Measurements from ENCODE around the gene STAB2. TPM values are rescaled to one million over a fixed set of nuclear protein-coding genes. Genes with fewer than 3 reads are reported as not detected.

The STAB2 gene
- total RNA-seq, 1 donor from 2014 or later = 7.8 TPM

- Histone ChIP-seq H3K4me3 (ENCODE audit: low read length in 3 of 3) (no peak overlapping the region), H3K9ac (ENCODE audit: low read depth in 1 of 3, low read length in 3 of 3) (no peak overlapping the region), H3K4me1 (ENCODE audit: control insufficient read depth in 3 of 3, insufficient read depth in 3 of 3, low read length in 3 of 3) (no peaks in the 10 kb centered on the region), H3K9me3 (ENCODE audit: control insufficient read depth in 3 of 3, low read length in 3 of 3) (no peaks in the 10 kb centered on the region), H3K27ac (ENCODE audit: low read depth, low read length) (no peak overlapping the region), H3K36me3 (ENCODE audit: control insufficient read depth in 3 of 3, insufficient read depth in 3 of 3, low read length in 3 of 3) (no peaks in the 10 kb centered on the region), H3K27me3 (ENCODE audit: control insufficient read depth in 3 of 3, insufficient read depth in 3 of 3, low read length in 3 of 3) (peaks cover 0 to 3% (median 3%) of the 10 kb centered on the region in 3 donors)
These were observed 160.9 kb downstream of the STAB2 start for GRCh38 chr12:103748002-103748401.

GRCh38 chr12:103748875-103749274 lies 161.8 kb downstream of the STAB2 start:
- Histone ChIP-seq H3K36me3 (ENCODE audit: control insufficient read depth in 3 of 3, insufficient read depth in 3 of 3, low read length in 3 of 3) (no peaks in the 10 kb centered on the region), H3K27ac (ENCODE audit: low read depth, low read length) (no peak overlapping the region)

GRCh38 chr12:103751171-103751570 lies 164.1 kb downstream of the STAB2 start:
- Histone ChIP-seq H3K9me3 (ENCODE audit: control insufficient read depth in 3 of 3, low read length in 3 of 3) (no peaks in the 10 kb centered on the region), H3K4me3 (ENCODE audit: low read length in 3 of 3) (no peak overlapping the region), H3K9ac (ENCODE audit: low read depth in 1 of 3, low read length in 3 of 3) (no peak overlapping the region)

More at GRCh38 chr12:103748875-103749274, 161.8 kb downstream of the STAB2 start:
- H3K4me3 ChIP-seq (ENCODE audit: low read length in 3 of 3) = no peak overlapping the region
- no peaks in the 10 kb centered on the region for H3K4me1 ChIP-seq (ENCODE audit: control insufficient read depth in 3 of 3, insufficient read depth in 3 of 3, low read length in 3 of 3)
- no peaks in the 10 kb centered on the region for H3K9me3 ChIP-seq (ENCODE audit: control insufficient read depth in 3 of 3, low read length in 3 of 3)
- H3K9ac ChIP-seq (ENCODE audit: low read depth in 1 of 3, low read length in 3 of 3) = no peak overlapping the region
- peaks cover 0 to 3% (median 3%) of the 10 kb centered on the region in 3 donors for H3K27me3 ChIP-seq (ENCODE audit: control insufficient read depth in 3 of 3, insufficient read depth in 3 of 3, low read length in 3 of 3)

GRCh38 chr12:103751600-103751999 lies 164.5 kb downstream of the STAB2 start:
- no peak overlapping the region for H3K4me3 ChIP-seq (ENCODE audit: low read length in 3 of 3)
- no peak overlapping the region for H3K9ac ChIP-seq (ENCODE audit: low read depth in 1 of 3, low read length in 3 of 3)
- no peaks in the 10 kb centered on the region for H3K36me3 ChIP-seq (ENCODE audit: control insufficient read depth in 3 of 3, insufficient read depth in 3 of 3, low read length in 3 of 3)
- H3K27ac ChIP-seq (ENCODE audit: low read depth, low read length) = no peak overlapping the region
- no peaks in the 10 kb centered on the region for H3K4me1 ChIP-seq (ENCODE audit: control insufficient read depth in 3 of 3, insufficient read depth in 3 of 3, low read length in 3 of 3)
- H3K9me3 ChIP-seq (ENCODE audit: control insufficient read depth in 3 of 3, low read length in 3 of 3) = no peaks in the 10 kb centered on the region
- H3K27me3 ChIP-seq (ENCODE audit: control insufficient read depth in 3 of 3, insufficient read depth in 3 of 3, low read length in 3 of 3) = peaks cover 0 to 3% (median 3%) of the 10 kb centered on the region in 3 donors

More at GRCh38 chr12:103751171-103751570, 164.1 kb downstream of the STAB2 start:
- peaks cover 0 to 3% (median 3%) of the 10 kb centered on the region in 3 donors for H3K27me3 ChIP-seq (ENCODE audit: control insufficient read depth in 3 of 3, insufficient read depth in 3 of 3, low read length in 3 of 3)
- H3K27ac ChIP-seq (ENCODE audit: low read depth, low read length) = no peak overlapping the region
- no peaks in the 10 kb centered on the region for H3K36me3 ChIP-seq (ENCODE audit: control insufficient read depth in 3 of 3, insufficient read depth in 3 of 3, low read length in 3 of 3)
- no peaks in the 10 kb centered on the region for H3K4me1 ChIP-seq (ENCODE audit: control insufficient read depth in 3 of 3, insufficient read depth in 3 of 3, low read length in 3 of 3)

GRCh38 chr12:103755425-103755824 lies 168.4 kb downstream of the STAB2 start:
- Histone ChIP-seq H3K4me3 (ENCODE audit: low read length in 3 of 3) (no peak overlapping the region), H3K9me3 (ENCODE audit: control insufficient read depth in 3 of 3, low read length in 3 of 3) (no peaks in the 10 kb centered on the region), H3K9ac (ENCODE audit: low read depth in 1 of 3, low read length in 3 of 3) (no peak overlapping the region), H3K27ac (ENCODE audit: low read depth, low read length) (no peak overlapping the region), H3K27me3 (ENCODE audit: control insufficient read depth in 3 of 3, insufficient read depth in 3 of 3, low read length in 3 of 3) (peaks cover 0 to 3% (median 3%) of the 10 kb centered on the region in 3 donors), H3K4me1 (ENCODE audit: control insufficient read depth in 3 of 3, insufficient read depth in 3 of 3, low read length in 3 of 3) (peaks cover 7 to 15% (median 8%) of the 10 kb centered on the region in 3 donors), H3K36me3 (ENCODE audit: control insufficient read depth in 3 of 3, insufficient read depth in 3 of 3, low read length in 3 of 3) (no peaks in the 10 kb centered on the region)

GRCh38 chr12:103756443-103756842 lies 169.4 kb downstream of the STAB2 start:
- peaks cover 7 to 15% (median 8%) of the 10 kb centered on the region in 3 donors for H3K4me1 ChIP-seq (ENCODE audit: control insufficient read depth in 3 of 3, insufficient read depth in 3 of 3, low read length in 3 of 3)
- H3K9ac ChIP-seq (ENCODE audit: low read depth in 1 of 3, low read length in 3 of 3) = no peak overlapping the region
- H3K9me3 ChIP-seq (ENCODE audit: control insufficient read depth in 3 of 3, low read length in 3 of 3) = no peaks in the 10 kb centered on the region
- no peak overlapping the region for H3K4me3 ChIP-seq (ENCODE audit: low read length in 3 of 3)
- H3K27me3 ChIP-seq (ENCODE audit: control insufficient read depth in 3 of 3, insufficient read depth in 3 of 3, low read length in 3 of 3) = peaks cover 0 to under 1% (median 0%) of the 10 kb centered on the region in 3 donors
- H3K36me3 ChIP-seq (ENCODE audit: control insufficient read depth in 3 of 3, insufficient read depth in 3 of 3, low read length in 3 of 3) = no peaks in the 10 kb centered on the region
- H3K27ac ChIP-seq (ENCODE audit: low read depth, low read length) = no peak overlapping the region

GRCh38 chr12:103757248-103757647 lies 170.2 kb downstream of the STAB2 start:
- Histone ChIP-seq H3K9me3 (ENCODE audit: control insufficient read depth in 3 of 3, low read length in 3 of 3) (no peaks in the 10 kb centered on the region), H3K27ac (ENCODE audit: low read depth, low read length) (no peak overlapping the region), H3K27me3 (ENCODE audit: control insufficient read depth in 3 of 3, insufficient read depth in 3 of 3, low read length in 3 of 3) (no peaks in the 10 kb centered on the region), H3K9ac (ENCODE audit: low read depth in 1 of 3, low read length in 3 of 3) (no peak overlapping the region), H3K4me1 (ENCODE audit: control insufficient read depth in 3 of 3, insufficient read depth in 3 of 3, low read length in 3 of 3) (peaks cover 7 to 15% (median 8%) of the 10 kb centered on the region in 3 donors), H3K4me3 (ENCODE audit: low read length in 3 of 3) (no peak overlapping the region), H3K36me3 (ENCODE audit: control insufficient read depth in 3 of 3, insufficient read depth in 3 of 3, low read length in 3 of 3) (no peaks in the 10 kb centered on the region)

GRCh38 chr12:103758310-103759089 lies 171.4 kb downstream of the STAB2 start:
- H3K27me3 ChIP-seq (ENCODE audit: control insufficient read depth in 3 of 3, insufficient read depth in 3 of 3, low read length in 3 of 3) = no peaks in the 10 kb centered on the region
- no peak overlapping the region for H3K9ac ChIP-seq (ENCODE audit: low read depth in 1 of 3, low read length in 3 of 3)
- peaks cover 7 to 15% (median 8%) of the 10 kb centered on the region in 3 donors for H3K4me1 ChIP-seq (ENCODE audit: control insufficient read depth in 3 of 3, insufficient read depth in 3 of 3, low read length in 3 of 3)
- H3K36me3 ChIP-seq (ENCODE audit: control insufficient read depth in 3 of 3, insufficient read depth in 3 of 3, low read length in 3 of 3) = peaks cover 0 to 3% (median 0%) of the 10 kb centered on the region in 3 donors
- H3K9me3 ChIP-seq (ENCODE audit: control insufficient read depth in 3 of 3, low read length in 3 of 3) = no peaks in the 10 kb centered on the region
- no peak overlapping the region for H3K4me3 ChIP-seq (ENCODE audit: low read length in 3 of 3)
- H3K27ac ChIP-seq (ENCODE audit: low read depth, low read length) = peak overlapping the region; percentile 33

GRCh38 chr12:103762473-103762872 lies 175.4 kb downstream of the STAB2 start:
- H3K27ac ChIP-seq (ENCODE audit: low read depth, low read length) = no peak overlapping the region
- H3K9me3 ChIP-seq (ENCODE audit: control insufficient read depth in 3 of 3, low read length in 3 of 3) = no peaks in the 10 kb centered on the region
- peaks cover 7 to 14% (median 8%) of the 10 kb centered on the region in 3 donors for H3K4me1 ChIP-seq (ENCODE audit: control insufficient read depth in 3 of 3, insufficient read depth in 3 of 3, low read length in 3 of 3)
- H3K27me3 ChIP-seq (ENCODE audit: control insufficient read depth in 3 of 3, insufficient read depth in 3 of 3, low read length in 3 of 3) = no peaks in the 10 kb centered on the region
- no peak overlapping the region for H3K4me3 ChIP-seq (ENCODE audit: low read length in 3 of 3)
- H3K9ac ChIP-seq (ENCODE audit: low read depth in 1 of 3, low read length in 3 of 3) = no peak overlapping the region
- peaks cover 3 to 9% (median 8%) of the 10 kb centered on the region in 3 donors for H3K36me3 ChIP-seq (ENCODE audit: control insufficient read depth in 3 of 3, insufficient read depth in 3 of 3, low read length in 3 of 3)

- H3K9me3 ChIP-seq (ENCODE audit: control insufficient read depth in 3 of 3, low read length in 3 of 3) = no peaks in the 10 kb centered on the region
- peaks cover 3 to 9% (median 8%) of the 10 kb centered on the region in 3 donors for H3K36me3 ChIP-seq (ENCODE audit: control insufficient read depth in 3 of 3, insufficient read depth in 3 of 3, low read length in 3 of 3)
- H3K9ac ChIP-seq (ENCODE audit: low read depth in 1 of 3, low read length in 3 of 3) = no peak overlapping the region
- H3K27me3 ChIP-seq (ENCODE audit: control insufficient read depth in 3 of 3, insufficient read depth in 3 of 3, low read length in 3 of 3) = no peaks in the 10 kb centered on the region
- H3K4me1 ChIP-seq (ENCODE audit: control insufficient read depth in 3 of 3, insufficient read depth in 3 of 3, low read length in 3 of 3) = peaks cover 0 to 3% (median 2%) of the 10 kb centered on the region in 3 donors
- no peak overlapping the region for H3K4me3 ChIP-seq (ENCODE audit: low read length in 3 of 3)
- no peak overlapping the region for H3K27ac ChIP-seq (ENCODE audit: low read depth, low read length)
These were observed 178.2 kb downstream of the STAB2 start for GRCh38 chr12:103765322-103765721.

Measured in skeletal muscle tissue (tissue), 4 donors.